Measurements from ENCODE around the gene NAMPT.

NAMPT gene

DNA sequence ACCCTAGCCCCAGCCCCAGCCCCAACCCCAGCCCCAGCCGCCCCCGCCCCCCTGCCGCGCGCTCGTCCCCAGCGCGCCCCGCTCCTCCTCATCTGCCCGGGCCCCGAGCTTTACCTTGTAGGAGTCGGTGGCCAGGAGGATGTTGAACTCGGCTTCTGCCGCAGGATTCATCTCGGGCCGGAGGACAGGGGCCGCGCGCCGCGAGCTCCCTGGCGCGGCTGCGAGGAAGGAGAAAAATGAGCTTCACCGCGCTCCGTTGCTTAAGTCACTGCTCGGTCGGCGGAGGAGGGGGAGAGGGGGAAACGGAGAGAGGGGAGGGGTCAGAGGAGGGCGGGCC, at the start of gene NAMPT:
TSS of gene NAMPT (minus strand) at position 270 of the 337 bp plus-strand sequence. CDS start at position 171, 99 bp downstream.
- TF ChIP-seq, protein P1, sequence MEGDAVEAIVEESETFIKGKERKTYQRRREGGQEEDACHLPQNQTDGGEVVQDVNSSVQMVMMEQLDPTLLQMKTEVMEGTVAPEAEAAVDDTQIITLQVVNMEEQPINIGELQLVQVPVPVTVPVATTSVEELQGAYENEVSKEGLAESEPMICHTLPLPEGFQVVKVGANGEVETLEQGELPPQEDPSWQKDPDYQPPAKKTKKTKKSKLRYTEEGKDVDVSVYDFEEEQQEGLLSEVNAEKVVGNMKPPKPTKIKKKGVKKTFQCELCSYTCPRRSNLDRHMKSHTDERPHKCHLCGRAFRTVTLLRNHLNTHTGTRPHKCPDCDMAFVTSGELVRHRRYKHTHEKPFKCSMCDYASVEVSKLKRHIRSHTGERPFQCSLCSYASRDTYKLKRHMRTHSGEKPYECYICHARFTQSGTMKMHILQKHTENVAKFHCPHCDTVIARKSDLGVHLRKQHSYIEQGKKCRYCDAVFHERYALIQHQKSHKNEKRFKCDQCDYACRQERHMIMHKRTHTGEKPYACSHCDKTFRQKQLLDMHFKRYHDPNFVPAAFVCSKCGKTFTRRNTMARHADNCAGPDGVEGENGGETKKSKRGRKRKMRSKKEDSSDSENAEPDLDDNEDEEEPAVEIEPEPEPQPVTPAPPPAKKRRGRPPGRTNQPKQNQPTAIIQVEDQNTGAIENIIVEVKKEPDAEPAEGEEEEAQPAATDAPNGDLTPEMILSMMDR (IDR thresholded peaks at IDR 0.05), result no peak

DNA sequence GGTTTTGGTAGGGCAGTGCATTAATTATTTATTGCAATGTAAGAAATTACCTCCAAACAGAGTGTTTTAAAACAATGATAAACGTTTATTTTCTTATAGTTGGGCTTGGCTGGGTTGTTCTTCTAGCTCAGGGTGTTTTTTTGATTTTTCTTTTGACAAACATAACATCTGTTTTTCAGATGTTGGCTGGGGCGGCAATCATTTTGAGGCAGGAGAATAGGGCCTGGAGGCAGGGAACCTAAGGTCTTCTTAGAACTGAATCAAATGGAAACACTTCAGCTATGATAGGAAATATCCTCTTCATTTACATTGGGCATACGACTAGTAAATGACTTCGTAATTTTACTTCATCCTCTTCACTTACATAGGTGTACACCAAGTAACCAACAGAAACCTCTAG, 47.4 kb upstream of the NAMPT start:
- TF ChIP-seq, protein P1 (IDR thresholded peaks at IDR 0.05), result no peak

DNA sequence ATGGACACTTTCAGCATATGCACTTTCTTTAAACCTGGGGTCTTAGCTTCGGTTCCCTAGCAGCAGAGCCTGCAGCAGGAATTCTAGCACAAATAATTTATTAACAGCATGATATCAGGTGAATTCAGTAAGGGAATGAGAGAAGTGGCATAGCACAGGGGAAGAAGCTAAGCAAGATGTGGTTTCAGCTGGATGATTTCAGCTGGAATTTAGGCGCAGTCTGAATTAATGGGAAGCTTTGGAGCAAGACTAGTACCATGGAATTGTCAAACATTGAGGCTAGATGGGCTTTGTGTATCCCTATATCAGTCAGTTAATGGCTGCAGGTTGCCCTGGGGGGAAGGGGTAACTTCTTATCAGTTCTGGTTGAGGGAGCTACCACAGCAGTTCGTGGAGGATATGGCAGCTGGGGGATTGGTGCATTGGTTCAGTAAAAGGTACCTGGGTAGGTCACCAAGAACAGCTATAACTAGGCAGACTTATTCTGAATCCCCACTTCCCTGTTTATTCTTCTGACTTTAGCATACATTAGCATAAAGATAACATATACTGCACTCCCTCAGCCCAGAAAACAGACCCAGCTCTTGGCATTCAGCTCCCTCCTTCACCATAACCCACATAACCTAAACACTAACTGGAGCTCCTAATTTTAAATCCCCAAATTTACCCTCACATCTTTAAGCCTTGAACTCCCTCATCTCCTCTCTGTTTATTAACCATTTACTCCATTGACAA, 46.8 kb upstream of the NAMPT start:
- TF ChIP-seq, protein P1 (IDR thresholded peaks at IDR 0.05), result no peak

DNA sequence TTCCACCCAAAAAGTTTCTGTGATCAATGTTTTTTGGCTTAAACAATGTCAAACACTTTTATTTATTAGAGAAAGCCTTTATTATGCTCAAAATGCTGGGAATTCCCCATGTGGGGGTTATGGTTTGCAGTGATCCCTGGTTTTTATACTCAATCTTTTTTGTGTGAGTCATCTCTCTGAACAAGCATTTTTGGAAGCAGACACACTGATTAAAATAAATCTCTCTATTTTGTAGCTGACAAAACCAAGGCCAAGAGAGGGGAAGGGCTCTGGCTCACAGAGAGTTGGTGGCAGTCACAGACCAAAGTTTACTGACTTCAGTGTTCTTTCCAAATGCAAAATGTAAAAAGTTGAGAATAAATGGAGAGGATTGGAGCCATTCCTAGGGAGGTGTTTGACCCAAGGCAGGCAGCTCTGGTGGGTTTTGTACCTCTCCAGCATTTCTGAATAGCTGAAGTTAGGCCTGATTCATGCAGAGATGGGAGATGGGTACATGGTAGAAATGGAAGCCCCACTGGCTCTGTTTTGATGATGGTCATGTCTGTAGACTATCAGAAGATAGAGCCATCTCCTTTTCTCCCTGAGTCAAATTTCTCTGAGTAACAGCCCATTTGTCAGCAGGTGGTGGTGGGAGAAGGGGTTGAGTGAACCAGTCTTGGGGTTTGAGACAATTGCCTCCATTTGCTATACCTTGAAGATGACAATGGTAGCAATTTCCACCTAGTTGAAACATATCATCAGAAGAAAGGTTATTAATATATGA, 45.4 kb upstream of the NAMPT start:
- TF ChIP-seq, protein P1 (IDR thresholded peaks at IDR 0.05), result no peak

DNA sequence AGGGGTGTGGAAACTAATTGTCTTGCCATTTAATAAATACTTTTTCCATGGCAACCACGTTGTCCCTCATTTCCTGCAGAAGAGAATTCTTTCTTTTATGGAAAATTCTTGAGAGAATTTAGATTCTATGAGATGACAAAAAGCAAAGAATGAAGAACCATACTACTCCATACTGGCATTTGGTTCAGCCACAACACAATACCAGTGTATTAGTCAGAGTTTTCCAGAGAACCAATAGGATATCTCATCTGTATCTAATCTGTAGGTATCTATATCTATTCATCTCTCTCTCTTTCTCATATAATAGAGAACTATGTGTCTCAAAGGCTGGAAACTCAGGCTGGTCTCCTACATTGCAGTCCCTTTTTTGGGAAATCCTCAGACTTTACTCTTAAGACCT, 44.6 kb upstream of the NAMPT start:
- TF ChIP-seq, protein P1 (IDR thresholded peaks at IDR 0.05), result no peak

DNA sequence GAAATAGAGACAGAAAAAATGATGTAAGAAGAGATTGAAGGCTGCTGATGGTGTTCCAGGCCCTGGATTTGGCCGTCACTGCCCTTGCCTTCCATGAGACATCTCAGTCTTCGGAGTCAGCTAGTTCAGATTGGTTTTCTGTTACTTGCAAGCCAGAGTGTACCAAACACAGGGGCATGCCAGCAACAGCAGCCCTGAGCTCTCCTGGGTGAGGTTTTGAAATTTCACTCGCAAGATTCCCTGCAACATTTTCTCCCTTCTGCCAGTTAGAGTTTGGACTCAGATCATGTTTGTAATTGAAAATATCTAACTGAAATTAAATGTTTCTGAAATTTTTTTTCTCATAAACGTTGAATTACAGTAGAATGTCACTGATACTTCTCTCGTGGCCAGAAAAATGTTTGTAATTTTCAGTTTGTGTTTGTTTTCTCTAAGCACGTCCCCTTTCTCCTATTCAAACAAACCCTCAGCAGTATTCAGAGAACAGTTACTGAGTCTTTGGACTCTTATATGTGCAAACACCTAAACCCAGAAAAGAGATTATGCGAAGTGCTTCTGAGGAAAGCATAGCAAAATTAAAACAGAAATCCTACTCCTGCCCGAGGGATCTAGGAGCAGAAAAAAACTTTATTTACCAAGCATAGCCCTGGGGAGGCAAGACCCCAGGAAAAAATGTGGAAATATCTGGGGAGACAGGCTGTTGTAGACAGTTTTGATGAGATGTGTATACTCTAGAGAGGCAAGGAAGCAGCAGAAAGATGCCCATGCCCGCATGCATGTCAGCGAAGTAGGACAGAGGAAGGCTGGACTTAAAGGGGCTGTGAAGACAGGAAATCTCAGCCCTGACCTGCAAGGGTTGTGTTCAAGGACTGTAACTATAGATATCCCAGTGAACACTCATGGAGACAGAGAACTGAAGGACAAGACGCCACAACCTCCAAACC, 43.0 kb upstream of the NAMPT start:
- TF ChIP-seq, protein P1 (IDR thresholded peaks at IDR 0.05), result no peak
